SK-N-SH (cell line): ENCODE measurements around the gene ACTA1. TPM values are rescaled to one million over a fixed set of nuclear protein-coding genes. Genes with fewer than 3 reads are reported as not detected.

Experiments used
- CTCF ChIA-PET: fragments of 300-600, 350-600 bp; formaldehyde crosslinking; extraction: SDS; loops from one replicate; lab custom pipeline; 2021; lab: Yijun Ruan, JAX
- POLR2A ChIA-PET: fragments of 350-600 bp; sonication (Branson Sonifier 250); formaldehyde crosslinking; extraction: SDS; loops from one replicate; lab custom pipeline; 2020; ENCODE audit warnings: antibody characterized with exemption, inconsistent platforms; lab: Yijun Ruan, JAX
- DNase-seq: peaks from one replicate; pipeline ENCODE4 v3.0.0; 2012
- H2AFZ ChIP-seq: fragments of 200-600 bp; sonication (generic); 2 replicates; pipeline ENCODE4 v1.8.1; 2016; ENCODE audit warnings: antibody characterized with exemption, mild to moderate bottlenecking, low read depth
- H3F3A ChIP-seq: fragments of 200-600 bp; sonication (generic); replicated peaks from 2 replicates; pipeline ENCODE3; 2016; ENCODE audit warnings: antibody characterized with exemption, mild to moderate bottlenecking; ENCODE audit not compliant: insufficient read depth
- H3K27ac ChIP-seq, 2 experiments: fragments of 200-500 bp in 1 of 2; fragments of 200-600 bp in 1 of 2; sonication (Bioruptor generic) in 1 of 2; sonication (generic), shearing (Covaris generic) in 1 of 2; 2 replicates each; pipeline versions ENCODE4 v1.5.1 to v1.6.1; 2014 to 2016; ENCODE audit warnings: low read depth in 2 of 2, inconsistent platforms in 1 of 2, low read length in 1 of 2, mild to moderate bottlenecking in 1 of 2, mixed read lengths in 1 of 2
- H3K27me3 ChIP-seq: fragments of 200-600 bp; sonication (generic), shearing (Covaris generic); 2 replicates; pipeline ENCODE4 v1.6.1; 2016; ENCODE audit warnings: mixed run types; ENCODE audit not compliant: insufficient read depth
- H3K36me3 ChIP-seq, 2 experiments: fragments of 200-500 bp in 1 of 2; fragments of 200-600 bp in 1 of 2; sonication (Bioruptor generic) in 1 of 2; sonication (generic) in 1 of 2; replicated peaks in 1 of 2; 2 replicates each; pipeline versions ENCODE3 to v1.5.1; 2014 to 2016; ENCODE audit warnings: low read length in 1 of 2, mild to moderate bottlenecking in 1 of 2; ENCODE audit not compliant: insufficient read depth in 2 of 2, control insufficient read depth in 1 of 2
- H3K4me1 ChIP-seq, 2 experiments: fragments of 200-500 bp in 1 of 2; fragments of 200-600 bp in 1 of 2; sonication (Bioruptor generic) in 1 of 2; sonication (generic), shearing (Covaris generic) in 1 of 2; 2 replicates each; pipeline versions ENCODE4 v1.5.1 to v1.6.1; 2014 to 2016; ENCODE audit warnings: low read depth in 1 of 2, low read length in 1 of 2, mixed run types in 1 of 2; ENCODE audit not compliant: insufficient read depth in 2 of 2, control insufficient read depth in 1 of 2
- H3K4me2 ChIP-seq: fragments of 200-600 bp; sonication (generic), shearing (Covaris generic); 2 replicates; pipeline ENCODE4 v1.6.1; 2017; ENCODE audit warnings: mixed run types
- H3K4me3 ChIP-seq, 2 experiments: fragments of 200-500 bp in 1 of 2; fragments of 200-600 bp in 1 of 2; sonication (Bioruptor generic) in 1 of 2; sonication (generic), shearing (Covaris generic) in 1 of 2; 2 replicates each; pipeline versions ENCODE4 v1.5.1 to v1.8.1; 2014 to 2016; ENCODE audit warnings: low read depth in 2 of 2, inconsistent platforms in 1 of 2, low read length in 1 of 2, mild to moderate bottlenecking in 1 of 2, mixed read lengths in 1 of 2, moderate library complexity in 1 of 2
- H3K79me2 ChIP-seq: fragments of 200-600 bp; sonication (generic); 2 replicates; pipeline ENCODE4 v1.8.1; 2017; ENCODE audit warnings: mild to moderate bottlenecking; ENCODE audit not compliant: insufficient read depth
- H3K9ac ChIP-seq: fragments of 200-600 bp; sonication (generic); 2 replicates; pipeline ENCODE4 v1.6.1; 2017; ENCODE audit warnings: mixed run types
- H3K9me2 ChIP-seq: fragments of 200-600 bp; sonication (generic); 2 replicates; pipeline ENCODE4 v1.6.1; 2017; ENCODE audit warnings: mixed run types
- H3K9me3 ChIP-seq: fragments of 200-600 bp; sonication (generic); 2 replicates; pipeline ENCODE4 v1.6.1; 2017; ENCODE audit warnings: mixed run types, mild to moderate bottlenecking, moderate library complexity
- H4K20me1 ChIP-seq: fragments of 200-600 bp; sonication (generic); 2 replicates; pipeline ENCODE4 v1.6.1; 2017; ENCODE audit warnings: mild to moderate bottlenecking, mixed run types; ENCODE audit not compliant: insufficient read depth
- CHD2 ChIP-seq: fragments of 150-350 bp; IDR thresholded peaks from 2 replicates; pipeline ENCODE4 v1.6.1; 2018; ENCODE audit warnings: low read length; ENCODE audit not compliant: partially characterized antibody
- ELF1 ChIP-seq: IDR thresholded peaks from 2 replicates; pipeline ENCODE4 v1.4.0; 2012
- EP300 ChIP-seq, 2 experiments: IDR thresholded peaks; 2 replicates each; pipeline versions ENCODE4 v1.4.0 to v1.6.1; 2012; ENCODE audit warnings: borderline replicate concordance in 1 of 2, low read depth in 1 of 2, low read length in 1 of 2
- FOSL2 ChIP-seq: IDR thresholded peaks from 2 replicates; pipeline ENCODE4 v1.4.0; 2012; ENCODE audit warnings: low read depth, mild to moderate bottlenecking, moderate library complexity, borderline replicate concordance
- FOXM1 ChIP-seq: IDR thresholded peaks from 2 replicates; pipeline ENCODE4 v1.4.0; 2012; ENCODE audit warnings: low read depth, mild to moderate bottlenecking
- GABPA ChIP-seq: IDR thresholded peaks from 2 replicates; pipeline ENCODE4 v1.4.0; 2012; ENCODE audit warnings: low read depth, mild to moderate bottlenecking
- IRF3 ChIP-seq: fragments of 150-350 bp; IDR thresholded peaks from 2 replicates; pipeline ENCODE4 v1.6.1; 2016; ENCODE audit warnings: mild to moderate bottlenecking, low read depth, low read length
- JUND ChIP-seq: IDR thresholded peaks from 2 replicates; pipeline ENCODE4 v1.4.0; 2012
- MEF2A ChIP-seq: IDR thresholded peaks from 2 replicates; pipeline ENCODE4 v1.4.0; 2012; ENCODE audit warnings: low read depth, borderline replicate concordance
- MXI1 ChIP-seq: IDR thresholded peaks from 2 replicates; pipeline ENCODE4 v1.6.1; 2012; ENCODE audit warnings: mild to moderate bottlenecking, low read depth, low read length, improper control_type of control experiment
- SIN3A ChIP-seq: IDR thresholded peaks from 2 replicates; pipeline ENCODE4 v1.6.1; 2012; ENCODE audit warnings: low read depth, mild to moderate bottlenecking, low read length, moderate library complexity, borderline replicate concordance
- SMC3 ChIP-seq: IDR thresholded peaks from 2 replicates; pipeline ENCODE4 v1.6.1; 2012; ENCODE audit warnings: low read depth, low read length, improper control_type of control experiment
- YY1 ChIP-seq: IDR thresholded peaks from 2 replicates; pipeline ENCODE4 v1.4.0; 2012; ENCODE audit warnings: low read depth, mild to moderate bottlenecking
- WGBS: methylation state at CpG from one replicate; pipeline ENCODE4 v1.1.6; 2017; ENCODE audit warnings: low lambda C conversion rate; 5-methylcytosine and 5-hydroxymethylcytosine counted together
- polyA plus RNA-seq, 3 experiments: library from polyadenylated mRNA; depleted of rRNA; stranded (reverse); fragments of >200 nt; gene quantifications; 2 replicates each; pipeline ENCODE4 v1.2.3, GENCODE V29; 2012
- TF ChIP-seq, protein P1 (sequence below): IDR thresholded peaks from 2 replicates; pipeline ENCODE4 v1.4.0; 2012; ENCODE audit warnings: low read depth, borderline replicate concordance
- TF ChIP-seq, protein P2 (sequence below): IDR thresholded peaks from 2 replicates; pipeline ENCODE4 v1.4.0; 2012; ENCODE audit warnings: low read depth

Gene ACTA1
- polyA plus RNA-seq, 1 of the 3 experiments (the other 2 are of a cell fraction), result 0.21 TPM

- TF ChIP-seq ELF1, result no peak
- TF ChIP-seq, protein P1, sequence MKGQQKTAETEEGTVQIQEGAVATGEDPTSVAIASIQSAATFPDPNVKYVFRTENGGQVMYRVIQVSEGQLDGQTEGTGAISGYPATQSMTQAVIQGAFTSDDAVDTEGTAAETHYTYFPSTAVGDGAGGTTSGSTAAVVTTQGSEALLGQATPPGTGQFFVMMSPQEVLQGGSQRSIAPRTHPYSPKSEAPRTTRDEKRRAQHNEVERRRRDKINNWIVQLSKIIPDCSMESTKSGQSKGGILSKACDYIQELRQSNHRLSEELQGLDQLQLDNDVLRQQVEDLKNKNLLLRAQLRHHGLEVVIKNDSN, result no peak
- TF ChIP-seq FOXM1, result no peak
- TF ChIP-seq IRF3, result no peak
- TF ChIP-seq MEF2A, result no peak
- TF ChIP-seq, protein P2, sequence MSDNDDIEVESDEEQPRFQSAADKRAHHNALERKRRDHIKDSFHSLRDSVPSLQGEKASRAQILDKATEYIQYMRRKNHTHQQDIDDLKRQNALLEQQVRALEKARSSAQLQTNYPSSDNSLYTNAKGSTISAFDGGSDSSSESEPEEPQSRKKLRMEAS, result no peak
- no peak for TF ChIP-seq SMC3
- TF ChIP-seq SIN3A, result no peak
- no peak for TF ChIP-seq YY1
- no peak for TF ChIP-seq EP300 (IDR thresholded peaks at IDR 0.05; ENCODE audit: borderline replicate concordance in 1 of 2, low read depth in 1 of 2, low read length in 1 of 2)
- TF ChIP-seq GABPA, result no peak
- no peak for TF ChIP-seq FOSL2
- TF ChIP-seq JUND, result no peak
- no peak for TF ChIP-seq MXI1
- TF ChIP-seq, all 33 proteins: peak for 0
- Histone ChIP-seq H3K79me2 (no peaks in the 10 kb centered on the region), H3K27me3 (no peaks in the 10 kb centered on the region), H4K20me1 (no peaks in the 10 kb centered on the region), H3K4me3 (no peak overlapping the region), H3K36me3 (no peaks in the 10 kb centered on the region), H3K9ac (no peak overlapping the region), H3K4me2 (no peak overlapping the region), H3K27ac (no peak overlapping the region), H2AFZ (no peak overlapping the region), H3K9me3 (no peaks in the 10 kb centered on the region), H3K9me2 (no peaks in the 10 kb centered on the region), H3F3A (peaks cover 7% of the 10 kb centered on the region), H3K4me1 (no peaks in the 10 kb centered on the region; a peak in 1 of 4 replicates)
- 57% methylated on average over 4 of the region's 4 CpGs for WGBS
- ChIA-PET POLR2A (no interaction called here), CTCF (no interaction called here)
- DNase-seq, result no peak
Measured at GRCh38 chr1:229392936-229393335, 41.0 kb downstream of the ACTA1 start.

- H3K4me2 ChIP-seq, result no peak overlapping the region
- H3K27me3 ChIP-seq, result no peaks in the 10 kb centered on the region
- DNase-seq, result no peak
- no peaks in the 10 kb centered on the region for H3K36me3 ChIP-seq
- H3F3A ChIP-seq, result peaks cover 7% of the 10 kb centered on the region
- no peak overlapping the region for H3K9ac ChIP-seq
- TF ChIP-seq CHD2, result no peak
- H3K4me3 ChIP-seq, result no peak overlapping the region
- ChIA-PET POLR2A (no interaction called here), CTCF (no interaction called here)
- H3K9me3 ChIP-seq, result no peaks in the 10 kb centered on the region
- H3K4me1 ChIP-seq, result no peaks in the 10 kb centered on the region; a peak in 1 of 4 replicates
- H3K9me2 ChIP-seq, result no peaks in the 10 kb centered on the region
- H3K79me2 ChIP-seq, result no peaks in the 10 kb centered on the region
- H2AFZ ChIP-seq, result no peak overlapping the region
- H4K20me1 ChIP-seq, result no peaks in the 10 kb centered on the region
- 73% methylated on average over 7 of the region's 7 CpGs for WGBS
- no peak overlapping the region for H3K27ac ChIP-seq
Measured at GRCh38 chr1:229390130-229390529, 43.8 kb downstream of the ACTA1 start.
